Gastrocnemius medialis (tissue), 4 donors: Measurements from ENCODE around the gene KCTD16. TPM values are rescaled to one million over a fixed set of nuclear protein-coding genes. Genes with fewer than 3 reads are reported as not detected.

Experiments used
- ATAC-seq, 2 donors: fragments of 150-250 bp; one replicate each; pipeline ENCODE4 v1.9.1; 2016
- DNase-seq, 2 donors: peaks; one replicate each; pipeline ENCODE4 v3.0.0-alpha.2; 2019
- H3K27ac ChIP-seq, 4 donors: fragments of 200-600 bp; sonication (generic); 1 replicate in 1 of 4; 2 replicates in 3 of 4; pipeline ENCODE4 v1.5.1; 2016 to 2018; ENCODE audit warnings: mild to moderate bottlenecking in 2 of 4, moderate library complexity in 1 of 4
- H3K27me3 ChIP-seq, 3 donors: fragments of 200-600 bp; sonication (generic) in 2 of 3; 1 replicate in 1 of 3; 2 replicates in 2 of 3; pipeline versions ENCODE4 v1.5.1 to v1.6.0; 2016 to 2019; ENCODE audit warnings: mild to moderate bottlenecking in 1 of 3, moderate library complexity in 1 of 3
- H3K36me3 ChIP-seq, 2 donors: fragments of 200-600 bp; sonication (generic) in 1 of 2; one replicate each; pipeline ENCODE4 v1.5.1; 2017 to 2018
- H3K4me1 ChIP-seq, 2 donors: fragments of 200-600 bp; sonication (generic) in 1 of 2; one replicate each; pipeline ENCODE4 v1.5.1; 2016 to 2017; ENCODE audit warnings: mild to moderate bottlenecking in 2 of 2
- H3K4me3 ChIP-seq, 4 donors: fragments of 200-600 bp; sonication (generic) in 3 of 4; 1 replicate in 1 of 4; 2 replicates in 3 of 4; pipeline ENCODE4 v1.5.1; 2016 to 2019; ENCODE audit warnings: mild to moderate bottlenecking in 2 of 4
- H3K9me3 ChIP-seq, 3 donors: fragments of 200-600 bp; sonication (generic) in 2 of 3; 1 replicate in 1 of 3; 2 replicates in 2 of 3; pipeline ENCODE4 v1.5.1; 2016 to 2019
- POLR2A ChIP-seq, 2 donors: fragments of 450-650 bp; IDR thresholded peaks; one replicate each; pipeline ENCODE4 v1.6.1; 2017; ENCODE audit warnings: antibody characterized with exemption in 2 of 2, mild to moderate bottlenecking in 2 of 2, moderate library complexity in 2 of 2
- in situ Hi-C, 4 donors: fragments of 200-750 bp; cut with MboI; loops; one replicate each; pipeline versions ENCODE4 v1.15.0 to v1.8.0; 2017; ENCODE audit warnings: low sequenced_read_pairs in 4 of 4
- intact Hi-C: fragments of 100-400 bp; cut with DNase I; formaldehyde crosslinking; loops from one replicate; pipeline ENCODE4 v1.15.1; 2023; ENCODE audit warnings: low total_unique reads
- total RNA-seq, 4 donors: library from RNA; depleted of rRNA; stranded (reverse); fragments of >200 nt; gene quantifications; one replicate each; pipeline versions ENCODE4 v1.1.0 to v1.2.3, GENCODE V29; 2016
- TF ChIP-seq, protein P1 (sequence below), 5 experiments: fragments of 450-650 bp in 3 of 5; fragments of 200-600 bp in 2 of 5; sonication (generic) in 2 of 5; IDR thresholded peaks in 4 of 5; conservative IDR thresholded peaks in 1 of 5; 1 replicate in 4 of 5; 2 replicates in 1 of 5; pipeline ENCODE4 v1.5.1; 2016 to 2019; ENCODE audit warnings: antibody characterized with exemption in 5 of 5, mild to moderate bottlenecking in 3 of 5, moderate library complexity in 3 of 5

Gene KCTD16
- total RNA-seq, 4 donors from 2014 or later = 0.02 TPM; not detected in 3

DNA sequence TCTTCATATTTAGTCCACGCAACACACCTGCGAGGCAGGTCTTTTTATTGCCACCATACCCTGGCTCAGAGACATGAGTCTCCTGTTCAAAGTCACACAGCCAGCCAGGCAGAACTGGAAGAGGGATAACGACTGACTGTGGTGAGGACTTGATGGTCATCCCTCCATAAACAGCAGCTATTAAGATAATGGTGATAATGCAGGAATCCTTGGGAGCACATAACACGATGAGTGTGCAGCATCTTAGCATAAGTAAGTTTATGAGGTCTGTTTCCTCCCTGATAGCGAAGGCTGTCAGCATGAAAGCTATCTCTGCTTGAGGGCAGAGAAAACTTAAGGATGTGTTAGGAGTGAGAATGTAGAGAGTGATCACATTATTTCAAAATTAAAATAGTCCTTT is 30.9 kb downstream of the KCTD16 start:
- Histone ChIP-seq H3K9me3 (no peaks in the 10 kb centered on the region), H3K27me3 (peaks cover 11 to 22% (median 13%) of the 10 kb centered on the region in 3 donors), H3K27ac (no peak overlapping the region), H3K36me3 (no peaks in the 10 kb centered on the region), H3K4me1 (peaks cover 0 to 7% of the 10 kb centered on the region in 2 donors), H3K4me3 (no peak overlapping the region)
- in situ Hi-C loops = loop anchor here in 3 of 4 donors (10.0 to 25.0 kb wide), 3 partner anchors 1623 to 1853 kb away; no protein-coding TSS in a partner anchor
- no peak for TF ChIP-seq POLR2A (IDR thresholded peaks at IDR 0.05)
- TF ChIP-seq, protein P1, sequence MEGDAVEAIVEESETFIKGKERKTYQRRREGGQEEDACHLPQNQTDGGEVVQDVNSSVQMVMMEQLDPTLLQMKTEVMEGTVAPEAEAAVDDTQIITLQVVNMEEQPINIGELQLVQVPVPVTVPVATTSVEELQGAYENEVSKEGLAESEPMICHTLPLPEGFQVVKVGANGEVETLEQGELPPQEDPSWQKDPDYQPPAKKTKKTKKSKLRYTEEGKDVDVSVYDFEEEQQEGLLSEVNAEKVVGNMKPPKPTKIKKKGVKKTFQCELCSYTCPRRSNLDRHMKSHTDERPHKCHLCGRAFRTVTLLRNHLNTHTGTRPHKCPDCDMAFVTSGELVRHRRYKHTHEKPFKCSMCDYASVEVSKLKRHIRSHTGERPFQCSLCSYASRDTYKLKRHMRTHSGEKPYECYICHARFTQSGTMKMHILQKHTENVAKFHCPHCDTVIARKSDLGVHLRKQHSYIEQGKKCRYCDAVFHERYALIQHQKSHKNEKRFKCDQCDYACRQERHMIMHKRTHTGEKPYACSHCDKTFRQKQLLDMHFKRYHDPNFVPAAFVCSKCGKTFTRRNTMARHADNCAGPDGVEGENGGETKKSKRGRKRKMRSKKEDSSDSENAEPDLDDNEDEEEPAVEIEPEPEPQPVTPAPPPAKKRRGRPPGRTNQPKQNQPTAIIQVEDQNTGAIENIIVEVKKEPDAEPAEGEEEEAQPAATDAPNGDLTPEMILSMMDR (IDR thresholded peaks at IDR 0.05 in 4 of 5, conservative IDR thresholded peaks at IDR 0.05 in 1 of 5) = no peak
- no peak for ATAC-seq
- intact Hi-C loops = loop anchor here (5.0 to 10.0 kb wide), 2 partner anchors 1623 to 1851 kb away; no protein-coding TSS in a partner anchor
- DNase-seq = no peak

DNA sequence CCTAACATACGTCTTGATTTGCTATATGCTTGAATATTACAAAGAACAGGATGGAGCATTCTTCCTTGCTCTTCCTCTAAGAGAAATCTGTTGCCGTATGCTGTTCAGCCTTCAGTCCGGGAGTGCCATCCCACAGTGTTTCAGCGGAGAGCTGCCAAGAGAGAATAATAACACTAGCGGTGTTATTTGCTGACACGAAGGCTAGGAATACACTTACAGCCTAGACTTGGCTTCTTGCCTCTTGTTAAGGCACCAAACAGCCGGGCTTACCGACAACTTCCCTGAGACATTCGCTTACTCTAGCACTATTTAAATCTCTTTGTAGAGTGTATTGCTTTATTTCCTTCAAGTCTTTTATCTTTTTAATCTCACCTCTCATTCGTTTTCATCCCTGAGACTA is 31.4 kb downstream of the KCTD16 start:
- H3K4me1 ChIP-seq = peaks cover 0 to 7% of the 10 kb centered on the region in 2 donors
- TF ChIP-seq POLR2A (IDR thresholded peaks at IDR 0.05) = no peak
- TF ChIP-seq, protein P1 (IDR thresholded peaks at IDR 0.05 in 4 of 5, conservative IDR thresholded peaks at IDR 0.05 in 1 of 5) = no peak
- in situ Hi-C loops = loop anchor here in 3 of 4 donors (10.0 to 25.0 kb wide), 3 partner anchors 1623 to 1853 kb away; no protein-coding TSS in a partner anchor
- no peak for DNase-seq
- peaks cover 15 to 27% (median 15%) of the 10 kb centered on the region in 3 donors for H3K27me3 ChIP-seq
- no peak overlapping the region for H3K27ac ChIP-seq
- no peaks in the 10 kb centered on the region for H3K36me3 ChIP-seq
- no peak overlapping the region for H3K4me3 ChIP-seq
- no peaks in the 10 kb centered on the region for H3K9me3 ChIP-seq
- ATAC-seq = no peak
- intact Hi-C loops = loop anchor here (5.0 to 10.0 kb wide), 2 partner anchors 1623 to 1850 kb away; no protein-coding TSS in a partner anchor

DNA sequence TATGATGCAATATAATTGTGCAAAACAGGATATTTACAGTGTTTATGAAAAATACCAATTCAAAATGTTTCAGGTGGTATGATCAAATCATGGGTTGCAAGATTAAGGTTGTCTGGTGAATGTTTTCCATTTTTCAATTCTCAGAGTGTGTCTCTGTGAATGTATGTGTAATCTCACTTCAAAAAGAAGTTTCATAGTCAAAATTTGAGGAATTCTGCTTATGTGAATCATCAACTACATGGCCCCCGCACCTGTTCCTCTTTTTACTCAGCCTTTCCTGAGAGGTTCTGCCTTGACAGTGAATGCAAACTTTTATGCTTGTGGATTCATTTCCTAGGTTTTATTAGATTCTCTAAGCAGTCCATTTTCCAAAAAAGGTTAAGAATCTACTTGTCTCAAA is 32.1 kb downstream of the KCTD16 start:
- Histone ChIP-seq H3K36me3 (no peaks in the 10 kb centered on the region), H3K4me1 (peaks cover 0 to 7% of the 10 kb centered on the region in 2 donors), H3K9me3 (no peaks in the 10 kb centered on the region), H3K27me3 (peaks cover 17 to 34% (median 18%) of the 10 kb centered on the region in 3 donors), H3K4me3 (no peak overlapping the region), H3K27ac (no peak overlapping the region)
- ATAC-seq = no peak
- no peak for DNase-seq
- no peak for TF ChIP-seq POLR2A (IDR thresholded peaks at IDR 0.05)
- TF ChIP-seq, protein P1 (IDR thresholded peaks at IDR 0.05 in 4 of 5, conservative IDR thresholded peaks at IDR 0.05 in 1 of 5) = no peak
- intact Hi-C loops = loop anchor here (5.0 to 10.0 kb wide), 2 partner anchors 1622 to 1850 kb away; no protein-coding TSS in a partner anchor
- in situ Hi-C loops = loop anchor here in 3 of 4 donors (10.0 to 25.0 kb wide), 3 partner anchors 1622 to 1852 kb away; no protein-coding TSS in a partner anchor

DNA sequence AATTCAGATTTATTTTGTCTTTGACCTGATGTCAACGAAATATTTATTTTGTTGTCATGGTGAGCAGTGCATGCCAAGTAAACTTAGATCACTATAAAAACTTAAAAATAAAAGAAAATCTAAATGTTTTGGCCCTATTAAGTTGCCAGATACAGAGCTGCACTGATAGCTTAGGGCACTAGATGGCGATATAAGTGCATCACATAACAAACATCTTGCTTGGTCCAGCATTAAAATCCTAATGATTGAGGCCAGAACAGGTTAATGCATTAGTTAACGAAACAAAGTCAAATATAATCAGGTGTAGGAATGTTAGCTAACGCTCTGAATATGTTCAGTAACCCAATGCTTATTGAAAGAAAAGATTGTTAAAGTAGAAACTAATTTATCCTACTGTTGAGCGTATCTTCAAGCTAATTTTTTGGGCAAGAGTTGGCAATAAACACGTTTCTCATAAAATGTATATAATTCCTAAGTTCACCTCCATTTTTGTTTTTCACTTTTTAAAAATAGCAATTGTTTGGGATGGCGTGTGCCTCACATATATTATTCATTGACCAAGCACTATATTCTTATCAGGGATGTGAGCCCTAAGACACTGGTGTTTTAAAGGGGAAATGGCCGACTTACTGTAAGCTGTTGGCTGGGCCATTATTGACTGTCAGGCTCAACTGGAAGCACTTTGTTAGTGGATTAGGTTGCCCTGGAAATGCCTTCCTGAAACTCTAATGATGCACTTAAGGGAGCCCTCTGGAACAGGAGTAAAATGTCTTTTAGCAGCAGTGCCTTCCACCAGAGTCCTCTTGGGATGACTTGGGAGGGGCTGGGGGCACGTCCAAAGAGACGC is 33.3 kb downstream of the KCTD16 start:
- intact Hi-C loops = loop anchor here (5.0 to 10.0 kb wide), 2 partner anchors 1621 to 1848 kb away; no protein-coding TSS in a partner anchor
- H3K36me3 ChIP-seq = no peaks in the 10 kb centered on the region
- in situ Hi-C loops = loop anchor here in 3 of 4 donors (10.0 to 25.0 kb wide), 3 partner anchors 1621 to 1851 kb away; no protein-coding TSS in a partner anchor
- no peak for TF ChIP-seq POLR2A (IDR thresholded peaks at IDR 0.05)
- TF ChIP-seq, protein P1 (IDR thresholded peaks at IDR 0.05 in 4 of 5, conservative IDR thresholded peaks at IDR 0.05 in 1 of 5) = peak; percentile 50 to 83 (median 74)
- no peak overlapping the region for H3K27ac ChIP-seq
- no peak overlapping the region for H3K4me3 ChIP-seq
- H3K9me3 ChIP-seq = no peaks in the 10 kb centered on the region
- peaks cover 0 to 7% of the 10 kb centered on the region in 2 donors for H3K4me1 ChIP-seq
- no peak for DNase-seq
- H3K27me3 ChIP-seq = peaks cover 17 to 36% (median 19%) of the 10 kb centered on the region in 3 donors
- peak; percentile 52 to 70 for ATAC-seq
